Ecto neural progenitor cell (in vitro differentiated cells): Measurements from ENCODE around the gene FAM25C.
"Not testable (repeated sequence)": the region's sequence is repeated elsewhere in the genome, so short reads cannot be mapped to it uniquely, and the experiment has no call there.

ENCODE experiments used
- DNase-seq: peaks from one replicate; pipeline ENCODE4 v3.0.0-alpha.2; 2018; ENCODE audit warnings: low spot score

Gene FAM25C

GRCh38 chr10:47999691-48000090 is at the start of gene FAM25C:
Gene FAM25C, minus strand, starts transcription at chr10:47999791. Its CDS starts 26 bp downstream, at chr10:47999765.
- not testable (repeated sequence) for DNase-seq

GRCh38 chr10:48044557-48044956 is 45.0 kb upstream of the FAM25C start:
- not testable (repeated sequence) for DNase-seq

GRCh38 chr10:48031390-48031789 is 31.8 kb upstream of the FAM25C start:
- not testable (repeated sequence) for DNase-seq

- not testable (repeated sequence) for DNase-seq
These were observed 2.7 kb upstream of the FAM25C start for GRCh38 chr10:48002306-48002705.

GRCh38 chr10:47994045-47994444 is 5.5 kb downstream of the FAM25C start:
- DNase-seq, result not testable (repeated sequence)

- DNase-seq, result peak; percentile 21
These were observed 7.0 kb downstream of the FAM25C start for GRCh38 chr10:47992560-47992959.

- DNase-seq, result peak; percentile 27
These were observed 7.9 kb downstream of the FAM25C start for GRCh38 chr10:47991706-47992105.

- DNase-seq, result not testable (repeated sequence)
These were observed 9.5 kb downstream of the FAM25C start for GRCh38 chr10:47990097-47990496.

GRCh38 chr10:47989542-47989950 is 10.0 kb downstream of the FAM25C start:
- DNase-seq, result not testable (repeated sequence)

- DNase-seq, result not testable (repeated sequence)
These were observed 10.7 kb downstream of the FAM25C start for GRCh38 chr10:47988718-47989541.

- DNase-seq, result not testable (repeated sequence)
These were observed 11.6 kb downstream of the FAM25C start for GRCh38 chr10:47987952-47988351.

- DNase-seq, result not testable (repeated sequence)
These were observed 13.0 kb downstream of the FAM25C start for GRCh38 chr10:47986413-47987230.

GRCh38 chr10:47975409-47975808 is 24.2 kb downstream of the FAM25C start:
- DNase-seq, result not testable (repeated sequence)

- not testable (repeated sequence) for DNase-seq
These were observed 26.5 kb downstream of the FAM25C start for GRCh38 chr10:47973131-47973530.

- not testable (repeated sequence) for DNase-seq
These were observed 27.5 kb downstream of the FAM25C start for GRCh38 chr10:47972077-47972476.

- not testable (repeated sequence) for DNase-seq
These were observed 28.0 kb downstream of the FAM25C start for GRCh38 chr10:47971598-47971997.

- not testable (repeated sequence) for DNase-seq
These were observed 29.5 kb downstream of the FAM25C start for GRCh38 chr10:47970047-47970446.

GRCh38 chr10:47968988-47969387 is 30.6 kb downstream of the FAM25C start:
- not testable (repeated sequence) for DNase-seq

GRCh38 chr10:47964280-47965063 is 35.1 kb downstream of the FAM25C start:
- not testable (repeated sequence) for DNase-seq

GRCh38 chr10:47962785-47963184 is 36.8 kb downstream of the FAM25C start:
- DNase-seq, result not testable (repeated sequence)

- DNase-seq, result not testable (repeated sequence)
These were observed 38.9 kb downstream of the FAM25C start for GRCh38 chr10:47960699-47961098.

- DNase-seq, result not testable (repeated sequence)
These were observed 39.9 kb downstream of the FAM25C start for GRCh38 chr10:47959677-47960076.
